ENCODE measurements around the gene RAB31.

Gene RAB31

DNA sequence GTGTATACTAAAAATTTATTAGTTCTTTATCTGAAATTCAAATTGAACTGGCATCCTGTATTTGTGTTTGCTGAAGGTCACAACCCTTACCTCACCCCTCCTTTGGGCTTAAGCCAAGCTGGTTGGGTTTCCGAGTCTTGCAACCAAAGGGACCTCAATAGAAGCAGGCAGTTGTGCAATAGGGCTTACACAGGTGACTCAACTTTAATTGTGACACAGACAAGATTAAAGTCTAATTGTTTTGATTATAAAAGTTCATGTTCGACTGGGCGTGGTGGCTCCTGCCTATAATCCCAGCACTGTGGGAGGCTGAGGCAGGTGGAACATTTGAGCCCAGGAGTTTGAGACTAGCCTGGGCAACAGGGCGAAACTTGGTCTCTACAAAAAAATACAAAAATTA is 71.5 kb downstream of the RAB31 start:
- no peak overlapping the region for H3K4me3 ChIP-seq (ENCODE audit: low read depth, low read length)
- TF ChIP-seq MYC (IDR thresholded peaks at IDR 0.05; ENCODE audit: low read depth, low read length) (no peak), POLR2A (IDR thresholded peaks at IDR 0.05; ENCODE audit: extremely low read depth, insufficient read length) (no peak)
- TF ChIP-seq, protein P1, sequence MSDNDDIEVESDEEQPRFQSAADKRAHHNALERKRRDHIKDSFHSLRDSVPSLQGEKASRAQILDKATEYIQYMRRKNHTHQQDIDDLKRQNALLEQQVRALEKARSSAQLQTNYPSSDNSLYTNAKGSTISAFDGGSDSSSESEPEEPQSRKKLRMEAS (IDR thresholded peaks at IDR 0.05; ENCODE audit: low read depth, low read length) = no peak
- TF ChIP-seq, protein P2, sequence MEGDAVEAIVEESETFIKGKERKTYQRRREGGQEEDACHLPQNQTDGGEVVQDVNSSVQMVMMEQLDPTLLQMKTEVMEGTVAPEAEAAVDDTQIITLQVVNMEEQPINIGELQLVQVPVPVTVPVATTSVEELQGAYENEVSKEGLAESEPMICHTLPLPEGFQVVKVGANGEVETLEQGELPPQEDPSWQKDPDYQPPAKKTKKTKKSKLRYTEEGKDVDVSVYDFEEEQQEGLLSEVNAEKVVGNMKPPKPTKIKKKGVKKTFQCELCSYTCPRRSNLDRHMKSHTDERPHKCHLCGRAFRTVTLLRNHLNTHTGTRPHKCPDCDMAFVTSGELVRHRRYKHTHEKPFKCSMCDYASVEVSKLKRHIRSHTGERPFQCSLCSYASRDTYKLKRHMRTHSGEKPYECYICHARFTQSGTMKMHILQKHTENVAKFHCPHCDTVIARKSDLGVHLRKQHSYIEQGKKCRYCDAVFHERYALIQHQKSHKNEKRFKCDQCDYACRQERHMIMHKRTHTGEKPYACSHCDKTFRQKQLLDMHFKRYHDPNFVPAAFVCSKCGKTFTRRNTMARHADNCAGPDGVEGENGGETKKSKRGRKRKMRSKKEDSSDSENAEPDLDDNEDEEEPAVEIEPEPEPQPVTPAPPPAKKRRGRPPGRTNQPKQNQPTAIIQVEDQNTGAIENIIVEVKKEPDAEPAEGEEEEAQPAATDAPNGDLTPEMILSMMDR (IDR thresholded peaks at IDR 0.05; ENCODE audit: low read depth, low read length) = no peak
- DNase-seq (ENCODE audit: low read depth) = peak; percentile 79

DNA sequence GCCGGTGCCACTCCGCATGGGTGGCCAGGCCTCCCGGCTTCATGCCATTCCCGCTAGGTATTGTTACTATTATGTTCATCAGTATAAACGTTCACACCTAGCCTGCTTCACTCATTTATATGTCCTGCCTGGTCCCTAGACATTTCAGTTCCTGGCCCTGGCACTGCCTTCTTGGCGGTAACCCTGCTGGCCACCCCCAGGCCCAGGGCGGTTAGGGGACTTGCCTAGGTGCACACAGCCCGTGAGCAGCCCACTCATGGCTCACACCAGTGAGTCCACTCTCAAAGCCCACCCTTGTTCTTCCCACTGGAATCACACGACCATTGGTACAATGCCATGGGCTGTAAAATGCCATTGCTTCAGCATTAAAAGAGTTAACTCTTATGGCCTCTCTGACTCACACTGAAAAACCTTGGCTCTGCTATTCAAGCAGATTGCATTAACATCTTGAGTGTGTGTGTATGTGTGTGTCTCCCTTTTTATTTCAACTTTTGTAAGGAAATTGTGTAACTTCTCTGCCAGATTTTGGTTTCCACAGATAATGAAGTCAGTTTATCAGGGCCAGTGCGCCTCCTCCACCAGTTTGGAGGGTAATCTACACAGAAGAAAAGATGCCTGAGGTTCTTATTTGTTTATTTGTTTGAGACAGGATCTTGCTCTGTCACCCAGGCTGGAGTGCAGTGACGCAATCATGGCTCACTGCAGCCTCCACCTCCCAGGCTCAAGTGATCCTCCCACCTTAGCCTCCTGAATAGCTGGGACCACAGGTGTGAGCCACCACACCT is 74.2 kb downstream of the RAB31 start:
- DNase-seq (ENCODE audit: low read depth) = peak; percentile 92
- H3K4me3 ChIP-seq (ENCODE audit: low read depth, low read length) = no peak overlapping the region
- TF ChIP-seq POLR2A (IDR thresholded peaks at IDR 0.05; ENCODE audit: extremely low read depth, insufficient read length) = no peak
- TF ChIP-seq, protein P2 (IDR thresholded peaks at IDR 0.05; ENCODE audit: low read depth, low read length) = no peak
- TF ChIP-seq, protein P1 (IDR thresholded peaks at IDR 0.05; ENCODE audit: low read depth, low read length) = no peak
- TF ChIP-seq MYC (IDR thresholded peaks at IDR 0.05; ENCODE audit: low read depth, low read length) = no peak

- H3K4me3 ChIP-seq (ENCODE audit: low read depth, low read length) = no peak overlapping the region
- DNase-seq (ENCODE audit: low read depth) = no peak
- TF ChIP-seq, protein P2 (IDR thresholded peaks at IDR 0.05; ENCODE audit: low read depth, low read length) = no peak
Observed at GRCh38 chr18:9786631-9787030, 78.5 kb downstream of the RAB31 start.

DNA sequence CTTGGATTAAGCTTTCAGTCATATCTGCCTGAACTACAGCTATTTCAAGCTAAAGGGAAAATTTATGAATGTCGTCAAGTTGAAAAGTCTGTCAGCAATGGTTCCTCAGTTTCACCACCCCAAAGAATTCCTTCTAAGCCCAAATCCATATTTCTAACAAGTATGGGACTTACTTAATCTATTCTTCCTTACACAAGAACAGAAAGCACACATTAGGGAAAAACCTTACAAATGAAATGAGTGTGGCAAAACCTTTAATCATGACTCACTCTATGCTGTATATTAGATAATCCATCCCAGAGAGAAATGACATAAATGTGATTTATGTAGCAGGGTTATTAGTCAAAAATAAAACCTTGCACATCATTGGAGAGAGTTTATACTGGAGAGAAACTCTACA is 78.9 kb downstream of the RAB31 start:
- no peak for DNase-seq (ENCODE audit: low read depth)

DNA sequence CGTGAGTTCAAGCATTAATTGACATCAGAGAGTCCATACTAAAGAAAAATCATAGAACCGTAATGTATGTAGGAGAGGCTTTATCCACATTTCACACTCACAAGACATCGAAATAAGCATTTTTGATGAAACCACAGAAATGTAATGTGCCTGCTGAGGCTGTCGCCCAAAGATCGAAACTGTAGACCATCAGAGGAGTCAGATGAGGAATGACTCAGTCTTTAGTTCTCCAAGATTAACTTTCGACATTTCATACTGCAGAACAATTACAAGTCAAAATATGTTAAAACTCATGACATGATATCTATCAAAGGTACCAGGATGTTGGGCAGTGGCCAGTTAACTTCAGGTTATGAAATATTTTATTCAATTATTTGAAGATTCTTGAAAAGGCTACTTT is 79.6 kb downstream of the RAB31 start:
- no peak for TF ChIP-seq MYC (IDR thresholded peaks at IDR 0.05; ENCODE audit: low read depth, low read length)
- no peak for TF ChIP-seq POLR2A (IDR thresholded peaks at IDR 0.05; ENCODE audit: extremely low read depth, insufficient read length)
- TF ChIP-seq, protein P2 (IDR thresholded peaks at IDR 0.05; ENCODE audit: low read depth, low read length) = no peak
- TF ChIP-seq, protein P1 (IDR thresholded peaks at IDR 0.05; ENCODE audit: low read depth, low read length) = no peak
- no peak for DNase-seq (ENCODE audit: low read depth)
- H3K4me3 ChIP-seq (ENCODE audit: low read depth, low read length) = no peak overlapping the region

More for the DNA sequence above, 78.9 kb downstream of the RAB31 start:
- H3K4me3 ChIP-seq (ENCODE audit: low read depth, low read length) = no peak overlapping the region
- TF ChIP-seq, protein P1 (IDR thresholded peaks at IDR 0.05; ENCODE audit: low read depth, low read length) = no peak
- TF ChIP-seq POLR2A (IDR thresholded peaks at IDR 0.05; ENCODE audit: extremely low read depth, insufficient read length) = no peak
- TF ChIP-seq, protein P2 (IDR thresholded peaks at IDR 0.05; ENCODE audit: low read depth, low read length) = no peak
- no peak for TF ChIP-seq MYC (IDR thresholded peaks at IDR 0.05; ENCODE audit: low read depth, low read length)
